Omental fat pad (tissue), 4 donors: ENCODE measurements around the gene LRRN4CL. TPM values are rescaled to one million over a fixed set of nuclear protein-coding genes. Genes with fewer than 3 reads are reported as not detected.

Source experiments
- ATAC-seq: fragments of 150-250 bp; one replicate; pipeline ENCODE4 v1.9.1; 2016; ENCODE audit warnings: mild to moderate bottlenecking, moderate library complexity; ENCODE audit not compliant: low FRiP score
- DNase-seq: peaks from one replicate; pipeline ENCODE4 v3.0.0-alpha.2; 2019; ENCODE audit warnings: low spot score
- CTCF ChIP-seq, 3 donors: fragments of 450-650 bp; IDR thresholded peaks; one replicate each; pipeline ENCODE4 v1.5.1; 2016 to 2017; ENCODE audit warnings: antibody characterized with exemption in 3 of 3, mild to moderate bottlenecking in 3 of 3, moderate library complexity in 2 of 3
- total RNA-seq, 4 donors: library from RNA; depleted of rRNA; stranded (reverse); fragments of >200 nt; gene quantifications; one replicate each; pipeline ENCODE4 v1.1.0, GENCODE V29; 2016

LRRN4CL gene
- total RNA-seq, 4 donors from 2014 or later, result 30.9 to 49.3 (median 44.5) TPM

- ATAC-seq (no peak), DNase-seq (no peak)
- TF ChIP-seq CTCF (IDR thresholded peaks at IDR 0.05), result no peak
Observed at GRCh38 chr11:62716206-62716605, 26.9 kb upstream of the LRRN4CL start.

- no peak for TF ChIP-seq CTCF (IDR thresholded peaks at IDR 0.05)
- no peak for ATAC-seq
- no peak for DNase-seq
Observed at GRCh38 chr11:62715150-62716130, 26.1 kb upstream of the LRRN4CL start.

GRCh38 chr11:62713343-62713742 lies 24.0 kb upstream of the LRRN4CL start:
- TF ChIP-seq CTCF (IDR thresholded peaks at IDR 0.05), result no peak
- no peak for ATAC-seq
- no peak for DNase-seq

GRCh38 chr11:62712861-62713260 lies 23.5 kb upstream of the LRRN4CL start:
- TF ChIP-seq CTCF (IDR thresholded peaks at IDR 0.05), result no peak
- DNase-seq (no peak), ATAC-seq (no peak)

GRCh38 chr11:62712276-62712812 lies 23.0 kb upstream of the LRRN4CL start:
- no peak for ATAC-seq
- no peak for TF ChIP-seq CTCF (IDR thresholded peaks at IDR 0.05)
- DNase-seq, result no peak

- no peak for TF ChIP-seq CTCF (IDR thresholded peaks at IDR 0.05)
- ATAC-seq (no peak), DNase-seq (no peak)
Observed at GRCh38 chr11:62710001-62710345, 20.6 kb upstream of the LRRN4CL start.
